Fibroblast of the aortic adventitia (primary cell): ENCODE results near the gene FNDC3A. TPM values are rescaled to one million over a fixed set of nuclear protein-coding genes. Genes with fewer than 3 reads are reported as not detected.

ENCODE experiments used
- DNase-seq: peaks from one replicate; pipeline ENCODE4 v3.0.0-alpha.2; 2010; ENCODE audit warnings: low read depth
- H3K4me3 ChIP-seq: 2 replicates; pipeline ENCODE4 v1.5.1; 2011; ENCODE audit warnings: low read depth, mild to moderate bottlenecking, control low read depth, low read length, moderate library complexity
- total RNA-seq: library from RNA; depleted of rRNA; stranded (reverse); fragments of >200 nt; gene quantifications from 2 replicates; pipeline ENCODE4 v1.2.3, GENCODE V29; 2012; ENCODE audit warnings: low replicate concordance
- TF ChIP-seq, protein P1 (sequence below): IDR thresholded peaks from 2 replicates; pipeline ENCODE4 v1.5.1; 2011; ENCODE audit warnings: mild to moderate bottlenecking, low read length, control low read depth, inconsistent platforms; ENCODE audit not compliant: insufficient read depth

The FNDC3A gene
- total RNA-seq, 1 donor = 71.6 TPM

DNA sequence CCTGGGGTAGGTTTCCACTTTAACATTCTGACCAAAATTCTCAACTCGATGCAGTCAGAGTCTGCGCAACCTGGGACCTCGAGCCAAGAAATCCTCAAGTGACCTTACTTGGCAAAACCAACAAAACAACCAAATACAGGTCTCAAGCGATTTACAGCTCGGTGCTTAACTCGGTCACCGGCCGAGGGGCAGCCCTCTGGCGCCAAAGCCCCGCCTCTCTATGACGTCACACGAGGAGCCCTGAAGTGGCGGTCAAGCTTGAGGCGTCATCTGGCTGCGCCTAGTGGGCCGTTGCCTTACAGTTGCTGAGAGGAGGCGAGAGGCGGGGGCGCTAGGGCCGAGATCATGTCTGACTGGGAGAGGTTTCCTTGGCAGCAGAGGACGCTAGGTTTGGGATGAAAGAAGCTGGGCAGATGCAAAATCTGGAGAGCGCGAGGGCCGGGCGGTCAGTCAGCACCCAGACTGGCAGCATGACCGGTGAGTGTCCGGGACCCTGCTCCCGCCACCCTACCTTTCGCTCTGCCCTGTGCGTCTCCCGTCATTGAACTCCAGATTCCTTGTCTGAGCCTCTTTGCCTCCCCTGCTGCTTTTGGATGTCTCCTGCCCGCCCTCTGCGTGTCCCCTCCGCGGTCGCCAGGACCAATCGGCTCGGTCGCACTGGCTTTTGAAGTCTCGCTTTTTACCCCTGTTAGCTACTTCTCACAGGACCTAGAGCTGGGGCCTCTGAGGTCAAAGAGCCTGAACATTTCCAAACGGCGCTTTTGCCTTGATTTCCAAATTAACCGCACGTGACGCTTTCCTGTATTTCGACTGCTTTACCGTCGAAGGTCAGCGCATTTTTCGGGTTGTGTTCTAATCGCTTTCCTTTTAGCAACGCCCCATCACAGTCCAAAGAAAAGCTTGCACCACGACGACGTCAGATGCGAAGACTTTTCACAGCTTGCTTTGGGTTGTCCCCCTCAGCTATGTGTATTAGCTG, 272.2 kb downstream of the FNDC3A start, which contains the start of gene CDADC1:
Gene CDADC1, plus strand, starts transcription at position 283 of the 979 bp plus-strand sequence. Its CDS starts 113 bp downstream, at position 396.
- H3K4me3 ChIP-seq = peak within 1 kb of the TSS; percentile 98
- TF ChIP-seq, protein P1, sequence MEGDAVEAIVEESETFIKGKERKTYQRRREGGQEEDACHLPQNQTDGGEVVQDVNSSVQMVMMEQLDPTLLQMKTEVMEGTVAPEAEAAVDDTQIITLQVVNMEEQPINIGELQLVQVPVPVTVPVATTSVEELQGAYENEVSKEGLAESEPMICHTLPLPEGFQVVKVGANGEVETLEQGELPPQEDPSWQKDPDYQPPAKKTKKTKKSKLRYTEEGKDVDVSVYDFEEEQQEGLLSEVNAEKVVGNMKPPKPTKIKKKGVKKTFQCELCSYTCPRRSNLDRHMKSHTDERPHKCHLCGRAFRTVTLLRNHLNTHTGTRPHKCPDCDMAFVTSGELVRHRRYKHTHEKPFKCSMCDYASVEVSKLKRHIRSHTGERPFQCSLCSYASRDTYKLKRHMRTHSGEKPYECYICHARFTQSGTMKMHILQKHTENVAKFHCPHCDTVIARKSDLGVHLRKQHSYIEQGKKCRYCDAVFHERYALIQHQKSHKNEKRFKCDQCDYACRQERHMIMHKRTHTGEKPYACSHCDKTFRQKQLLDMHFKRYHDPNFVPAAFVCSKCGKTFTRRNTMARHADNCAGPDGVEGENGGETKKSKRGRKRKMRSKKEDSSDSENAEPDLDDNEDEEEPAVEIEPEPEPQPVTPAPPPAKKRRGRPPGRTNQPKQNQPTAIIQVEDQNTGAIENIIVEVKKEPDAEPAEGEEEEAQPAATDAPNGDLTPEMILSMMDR = no peak
- peak; percentile 94 for DNase-seq

DNA sequence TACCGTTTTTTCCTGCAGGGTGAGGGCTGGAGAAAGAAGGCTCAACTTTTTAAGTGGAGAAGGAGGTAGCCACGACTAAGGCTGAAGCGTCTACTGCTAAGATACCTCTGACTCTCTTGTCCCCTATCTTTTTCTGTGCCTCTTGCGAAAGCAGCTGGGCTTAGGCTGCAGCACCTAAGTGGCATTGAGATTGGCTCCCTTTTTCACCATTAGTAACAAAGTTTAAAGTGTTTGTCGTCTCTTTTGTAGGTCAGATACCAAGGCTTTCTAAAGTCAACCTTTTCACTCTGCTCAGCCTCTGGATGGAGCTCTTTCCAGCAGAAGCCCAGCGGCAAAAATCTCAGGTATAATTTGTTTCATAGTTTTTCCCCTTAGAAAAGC, 272.9 kb downstream of the FNDC3A start:
- TF ChIP-seq, protein P1 = peak; percentile 32
- H3K4me3 ChIP-seq = peak overlapping the region; percentile 98
- DNase-seq = no peak

DNA sequence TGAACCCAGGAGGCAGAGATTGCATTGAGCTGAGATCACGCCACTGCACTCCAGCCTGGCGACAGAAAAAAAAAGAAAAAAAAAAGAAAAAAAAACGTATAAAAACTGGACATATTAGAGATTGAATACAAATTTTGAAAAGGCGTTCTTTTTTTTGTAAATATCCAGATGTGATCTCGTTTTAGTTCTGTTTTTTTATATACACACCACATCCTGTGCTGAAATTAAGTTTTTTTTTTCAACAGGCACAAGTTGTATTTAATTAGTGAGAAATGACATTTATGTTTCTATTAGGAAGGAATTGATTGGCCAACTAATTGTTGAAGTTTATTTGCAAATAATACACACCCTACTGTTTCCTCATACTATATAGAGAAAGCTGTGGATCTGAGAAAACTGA, 275.6 kb downstream of the FNDC3A start:
- TF ChIP-seq, protein P1 = no peak
- DNase-seq = no peak
- H3K4me3 ChIP-seq = no peak overlapping the region

DNA sequence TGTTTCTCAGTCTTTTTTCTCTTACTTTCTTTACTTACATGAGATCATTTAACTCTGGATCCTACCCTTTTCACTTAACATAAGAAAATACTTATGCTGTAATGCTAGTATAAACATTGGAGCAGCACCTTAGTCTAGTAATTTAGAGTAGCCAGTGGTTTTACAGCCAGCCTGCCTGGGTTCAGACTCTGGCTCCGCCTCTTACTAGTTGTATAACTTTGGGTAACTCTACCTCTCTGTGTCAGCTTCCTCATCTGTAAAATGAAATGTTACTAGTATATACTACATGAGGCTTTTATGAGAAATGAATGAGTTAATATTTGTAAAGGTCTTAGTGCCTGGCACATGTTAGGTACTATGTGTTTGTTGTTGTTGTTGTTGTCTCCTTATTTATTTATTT, 277.6 kb downstream of the FNDC3A start:
- H3K4me3 ChIP-seq = no peak overlapping the region
- TF ChIP-seq, protein P1 = no peak
- DNase-seq = no peak

DNA sequence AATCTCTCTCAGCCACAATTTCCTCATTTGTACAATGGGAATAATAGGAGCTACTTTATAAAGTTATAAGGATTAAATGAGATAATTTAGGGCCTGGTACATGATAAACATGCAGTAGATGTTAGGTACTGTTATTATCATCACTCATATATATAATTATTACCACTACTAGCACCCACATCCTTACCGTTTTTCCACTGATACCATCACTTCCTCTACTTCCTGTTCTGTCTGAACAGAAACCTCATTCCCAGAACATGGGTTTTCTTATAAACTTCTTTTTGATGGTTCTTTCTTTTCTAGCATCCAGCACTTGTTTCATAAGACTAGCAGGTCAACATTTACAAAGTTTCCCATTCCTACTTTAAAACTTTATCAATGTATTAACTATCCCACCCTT, 278.3 kb downstream of the FNDC3A start:
- H3K4me3 ChIP-seq = no peak overlapping the region
- DNase-seq = no peak
- TF ChIP-seq, protein P1 = no peak

DNA sequence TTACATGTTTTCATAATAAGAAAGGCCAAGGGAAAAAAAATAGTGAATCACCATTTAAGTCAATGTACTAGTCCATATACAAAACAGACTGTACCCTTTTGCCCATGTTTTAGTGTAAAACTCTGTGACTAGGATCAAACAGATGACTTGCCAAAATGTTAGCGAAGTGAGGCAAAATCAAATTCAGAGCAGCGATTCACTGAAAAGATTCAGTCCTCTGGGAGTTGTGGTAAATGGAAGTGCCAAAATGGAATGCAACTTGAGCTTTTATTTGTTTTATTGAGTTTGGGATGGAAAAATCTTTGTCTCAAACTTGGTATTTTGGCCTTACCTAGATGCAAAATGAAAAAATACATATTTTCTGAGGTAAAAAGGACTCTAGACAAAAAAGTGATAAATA, 281.1 kb downstream of the FNDC3A start:
- peak; percentile 64 for DNase-seq
- no peak overlapping the region for H3K4me3 ChIP-seq
- TF ChIP-seq, protein P1 = no peak
